ENCODE results near the gene EIF4G3.

EIF4G3 gene

DNA sequence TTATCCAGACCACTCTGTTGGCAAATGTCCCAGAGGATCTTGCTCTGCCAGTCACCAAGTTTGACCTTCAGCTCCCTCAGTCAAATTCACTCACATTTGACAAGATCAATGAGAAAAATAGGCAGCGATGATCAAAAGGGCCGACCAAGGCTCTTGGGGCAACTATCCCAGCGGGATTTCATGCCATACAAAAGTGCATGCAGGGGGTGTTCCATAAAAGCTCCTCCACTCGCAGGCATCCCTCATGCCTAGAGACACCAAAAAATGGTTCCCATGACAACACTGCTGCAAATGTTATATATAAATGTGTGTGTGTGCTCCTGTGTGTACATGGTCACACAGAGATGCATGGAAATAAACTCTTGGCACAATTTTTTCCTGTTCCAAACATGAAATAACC is 16.2 kb upstream of the EIF4G3 start:
- TF ChIP-seq, protein P1, sequence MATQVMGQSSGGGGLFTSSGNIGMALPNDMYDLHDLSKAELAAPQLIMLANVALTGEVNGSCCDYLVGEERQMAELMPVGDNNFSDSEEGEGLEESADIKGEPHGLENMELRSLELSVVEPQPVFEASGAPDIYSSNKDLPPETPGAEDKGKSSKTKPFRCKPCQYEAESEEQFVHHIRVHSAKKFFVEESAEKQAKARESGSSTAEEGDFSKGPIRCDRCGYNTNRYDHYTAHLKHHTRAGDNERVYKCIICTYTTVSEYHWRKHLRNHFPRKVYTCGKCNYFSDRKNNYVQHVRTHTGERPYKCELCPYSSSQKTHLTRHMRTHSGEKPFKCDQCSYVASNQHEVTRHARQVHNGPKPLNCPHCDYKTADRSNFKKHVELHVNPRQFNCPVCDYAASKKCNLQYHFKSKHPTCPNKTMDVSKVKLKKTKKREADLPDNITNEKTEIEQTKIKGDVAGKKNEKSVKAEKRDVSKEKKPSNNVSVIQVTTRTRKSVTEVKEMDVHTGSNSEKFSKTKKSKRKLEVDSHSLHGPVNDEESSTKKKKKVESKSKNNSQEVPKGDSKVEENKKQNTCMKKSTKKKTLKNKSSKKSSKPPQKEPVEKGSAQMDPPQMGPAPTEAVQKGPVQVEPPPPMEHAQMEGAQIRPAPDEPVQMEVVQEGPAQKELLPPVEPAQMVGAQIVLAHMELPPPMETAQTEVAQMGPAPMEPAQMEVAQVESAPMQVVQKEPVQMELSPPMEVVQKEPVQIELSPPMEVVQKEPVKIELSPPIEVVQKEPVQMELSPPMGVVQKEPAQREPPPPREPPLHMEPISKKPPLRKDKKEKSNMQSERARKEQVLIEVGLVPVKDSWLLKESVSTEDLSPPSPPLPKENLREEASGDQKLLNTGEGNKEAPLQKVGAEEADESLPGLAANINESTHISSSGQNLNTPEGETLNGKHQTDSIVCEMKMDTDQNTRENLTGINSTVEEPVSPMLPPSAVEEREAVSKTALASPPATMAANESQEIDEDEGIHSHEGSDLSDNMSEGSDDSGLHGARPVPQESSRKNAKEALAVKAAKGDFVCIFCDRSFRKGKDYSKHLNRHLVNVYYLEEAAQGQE (IDR thresholded peaks at IDR 0.05; ENCODE audit: low read depth): no peak
- TF ChIP-seq RAD21 (IDR thresholded peaks at IDR 0.05; ENCODE audit: low read depth): no peak
- no peak for TF ChIP-seq TAF1 (IDR thresholded peaks at IDR 0.05; ENCODE audit: low read depth)
- no peak for TF ChIP-seq TCF12 (IDR thresholded peaks at IDR 0.05; ENCODE audit: low read depth)
- TF ChIP-seq FOXM1 (IDR thresholded peaks at IDR 0.05; ENCODE audit: borderline replicate concordance, low read depth): no peak
- TF ChIP-seq TEAD4 (IDR thresholded peaks at IDR 0.05): no peak
- no peak for TF ChIP-seq YY1 (IDR thresholded peaks at IDR 0.05; ENCODE audit: low read depth)
- TF ChIP-seq EGR1 (IDR thresholded peaks at IDR 0.05): no peak
- TF ChIP-seq ZBTB7A (IDR thresholded peaks at IDR 0.05; ENCODE audit: low read depth): no peak
- TF ChIP-seq, protein P2, sequence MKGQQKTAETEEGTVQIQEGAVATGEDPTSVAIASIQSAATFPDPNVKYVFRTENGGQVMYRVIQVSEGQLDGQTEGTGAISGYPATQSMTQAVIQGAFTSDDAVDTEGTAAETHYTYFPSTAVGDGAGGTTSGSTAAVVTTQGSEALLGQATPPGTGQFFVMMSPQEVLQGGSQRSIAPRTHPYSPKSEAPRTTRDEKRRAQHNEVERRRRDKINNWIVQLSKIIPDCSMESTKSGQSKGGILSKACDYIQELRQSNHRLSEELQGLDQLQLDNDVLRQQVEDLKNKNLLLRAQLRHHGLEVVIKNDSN (IDR thresholded peaks at IDR 0.05): no peak

DNA sequence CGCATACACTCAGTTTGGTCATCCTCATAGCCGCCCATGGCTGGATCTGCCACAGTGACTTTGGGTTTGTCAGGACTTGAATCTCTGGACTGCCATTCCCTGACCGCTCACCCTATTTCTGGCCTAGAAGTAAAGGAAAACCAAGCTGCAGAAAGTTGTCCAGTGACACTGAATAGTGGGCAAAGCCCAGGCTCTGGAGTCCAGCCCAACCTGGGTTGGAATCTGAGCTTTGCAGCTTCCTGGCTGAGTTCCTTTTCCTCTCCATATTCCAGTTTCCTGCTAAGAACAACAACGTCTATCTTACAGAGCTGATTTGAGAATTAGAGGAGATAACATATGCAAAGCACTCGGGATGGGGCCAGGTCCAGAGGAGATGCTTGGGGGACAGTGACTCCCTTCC is 15.6 kb upstream of the EIF4G3 start:
- TF ChIP-seq, protein P1 (IDR thresholded peaks at IDR 0.05; ENCODE audit: low read depth): no peak
- no peak for TF ChIP-seq NFIC (IDR thresholded peaks at IDR 0.05)
- TF ChIP-seq TAF1 (IDR thresholded peaks at IDR 0.05; ENCODE audit: low read depth): no peak
- no peak for TF ChIP-seq FOXM1 (IDR thresholded peaks at IDR 0.05; ENCODE audit: borderline replicate concordance, low read depth)
- no peak for TF ChIP-seq YY1 (IDR thresholded peaks at IDR 0.05; ENCODE audit: low read depth)
- TF ChIP-seq RAD21 (IDR thresholded peaks at IDR 0.05; ENCODE audit: low read depth): no peak
- TF ChIP-seq EP300 (IDR thresholded peaks at IDR 0.05; ENCODE audit: borderline replicate concordance): no peak
- TF ChIP-seq, protein P3, sequence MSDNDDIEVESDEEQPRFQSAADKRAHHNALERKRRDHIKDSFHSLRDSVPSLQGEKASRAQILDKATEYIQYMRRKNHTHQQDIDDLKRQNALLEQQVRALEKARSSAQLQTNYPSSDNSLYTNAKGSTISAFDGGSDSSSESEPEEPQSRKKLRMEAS (IDR thresholded peaks at IDR 0.05): no peak
- no peak for TF ChIP-seq TEAD4 (IDR thresholded peaks at IDR 0.05)

DNA sequence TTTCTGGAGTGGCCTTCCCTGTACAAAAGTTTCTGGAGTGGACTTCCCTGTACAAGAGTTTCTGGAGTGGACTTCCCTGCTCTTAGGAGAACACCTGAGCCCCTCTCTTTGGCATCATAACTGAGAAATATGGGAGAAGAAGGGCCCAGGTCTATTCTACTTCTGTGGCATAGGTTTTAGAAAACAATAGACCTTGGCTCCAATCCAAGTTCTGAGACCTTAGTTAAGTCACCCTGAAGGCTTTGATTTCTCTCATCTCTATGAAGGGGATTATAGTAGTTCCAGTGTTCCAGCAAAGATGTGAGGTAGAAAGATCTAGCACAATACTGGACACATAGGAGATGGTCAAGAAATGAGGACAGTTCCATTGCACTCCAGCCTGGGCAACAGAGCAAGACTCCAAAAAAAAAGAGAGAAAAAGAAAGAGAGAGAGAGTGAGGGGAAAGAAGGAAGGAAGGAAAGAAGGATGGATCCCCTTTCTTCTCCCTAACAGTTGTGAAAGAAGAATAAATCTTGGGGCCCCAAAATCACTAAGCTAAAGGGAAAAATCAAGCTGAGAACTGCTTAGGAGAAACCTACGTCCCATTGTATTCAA is 13.3 kb upstream of the EIF4G3 start:
- TF ChIP-seq ZBTB7A (IDR thresholded peaks at IDR 0.05; ENCODE audit: low read depth) (no peak), NFIC (IDR thresholded peaks at IDR 0.05) (peak; percentile 71)

DNA sequence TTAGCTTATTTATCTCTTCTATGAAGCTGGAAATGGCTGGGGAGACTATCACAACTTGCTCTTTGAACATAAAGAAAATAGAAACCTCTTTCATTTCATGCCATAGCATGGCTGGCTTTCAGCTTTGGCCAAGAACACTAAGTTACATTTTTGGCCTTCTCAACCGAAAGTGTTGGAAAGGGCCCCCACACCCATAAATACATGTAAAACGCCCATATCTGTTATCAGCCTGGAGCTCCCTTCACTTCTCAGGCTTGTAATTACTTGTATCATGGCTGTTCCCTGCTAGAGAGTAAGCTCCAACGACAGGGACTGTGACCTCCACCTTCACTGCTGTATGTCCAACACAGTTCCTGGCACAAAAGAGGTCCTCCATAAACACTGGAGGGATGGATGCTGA is 12.7 kb upstream of the EIF4G3 start:
- TF ChIP-seq EP300 (IDR thresholded peaks at IDR 0.05; ENCODE audit: borderline replicate concordance): no peak
- TF ChIP-seq NFIC (IDR thresholded peaks at IDR 0.05): no peak
- TF ChIP-seq, protein P3 (IDR thresholded peaks at IDR 0.05): no peak
- no peak for TF ChIP-seq FOXM1 (IDR thresholded peaks at IDR 0.05; ENCODE audit: borderline replicate concordance, low read depth)
- TF ChIP-seq YY1 (IDR thresholded peaks at IDR 0.05; ENCODE audit: low read depth): no peak
- TF ChIP-seq EGR1 (IDR thresholded peaks at IDR 0.05): no peak
- TF ChIP-seq, protein P1 (IDR thresholded peaks at IDR 0.05; ENCODE audit: low read depth): no peak
- no peak for TF ChIP-seq TCF12 (IDR thresholded peaks at IDR 0.05; ENCODE audit: low read depth)
- TF ChIP-seq CREB1 (IDR thresholded peaks at IDR 0.05; ENCODE audit: low read depth): no peak
- no peak for TF ChIP-seq CEBPB (IDR thresholded peaks at IDR 0.05)

DNA sequence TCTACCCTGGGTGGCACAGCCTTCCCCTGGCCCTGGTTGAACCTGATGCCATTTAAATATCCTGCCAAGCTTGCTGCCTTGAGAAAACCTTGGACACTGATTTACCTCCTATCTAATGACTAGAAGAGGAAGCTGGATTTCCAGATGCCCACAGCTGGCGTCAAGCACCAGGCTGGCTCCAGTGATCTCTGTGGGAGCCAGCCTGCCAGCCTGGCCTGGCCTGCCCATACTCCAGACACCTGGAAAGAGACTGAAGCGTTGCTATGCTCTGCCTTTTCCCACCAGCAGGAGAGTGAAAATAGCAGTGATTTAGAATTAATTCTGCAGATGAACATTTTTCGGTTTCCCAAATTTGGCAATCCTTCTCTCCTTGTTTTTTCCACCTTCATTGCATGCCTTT is 11.5 kb upstream of the EIF4G3 start:
- TF ChIP-seq, protein P2 (IDR thresholded peaks at IDR 0.05): no peak
- TF ChIP-seq YY1 (IDR thresholded peaks at IDR 0.05; ENCODE audit: low read depth): no peak
- no peak for TF ChIP-seq FOXM1 (IDR thresholded peaks at IDR 0.05; ENCODE audit: borderline replicate concordance, low read depth)
- TF ChIP-seq ZBTB7A (IDR thresholded peaks at IDR 0.05; ENCODE audit: low read depth): no peak
- TF ChIP-seq, protein P3 (IDR thresholded peaks at IDR 0.05): no peak
- no peak for TF ChIP-seq NFIC (IDR thresholded peaks at IDR 0.05)
- TF ChIP-seq TCF12 (IDR thresholded peaks at IDR 0.05; ENCODE audit: low read depth): no peak
- no peak for TF ChIP-seq RAD21 (IDR thresholded peaks at IDR 0.05; ENCODE audit: low read depth)
- no peak for TF ChIP-seq EGR1 (IDR thresholded peaks at IDR 0.05)
- no peak for TF ChIP-seq CREB1 (IDR thresholded peaks at IDR 0.05; ENCODE audit: low read depth)
- no peak for TF ChIP-seq TAF1 (IDR thresholded peaks at IDR 0.05; ENCODE audit: low read depth)
- no peak for TF ChIP-seq CEBPB (IDR thresholded peaks at IDR 0.05)
- TF ChIP-seq TEAD4 (IDR thresholded peaks at IDR 0.05): no peak
- TF ChIP-seq, protein P1 (IDR thresholded peaks at IDR 0.05; ENCODE audit: low read depth): no peak
- no peak for TF ChIP-seq EP300 (IDR thresholded peaks at IDR 0.05; ENCODE audit: borderline replicate concordance)
